Astrocyte (in vitro differentiated cells and primary cell): ENCODE measurements around the gene RAD51B. TPM values are rescaled to one million over a fixed set of nuclear protein-coding genes. Genes with fewer than 3 reads are reported as not detected.
A peak's percentile ranks its signal among the peaks of the same experiment; 100 is the strongest.

Experiments
- DNase-seq: peaks from one replicate; pipeline ENCODE4 v3.0.0-alpha.2; 2010; ENCODE audit warnings: low read depth
- FAIRE-seq: peaks from 2 replicates; lab custom pipeline; 2011; peaks lifted over from hg19 to GRCh38; lab: Jason Lieb, UNC
- H2AFZ ChIP-seq: 2 replicates; pipeline ENCODE4 v1.6.0; 2012; ENCODE audit warnings: low read depth, low read length, inconsistent platforms
- H3K27ac ChIP-seq: 2 replicates; pipeline ENCODE4 v1.5.1; 2011; ENCODE audit warnings: low read depth, low read length, inconsistent platforms
- H3K27me3 ChIP-seq: 2 replicates; pipeline ENCODE4 v1.6.0; 2011; ENCODE audit warnings: low read length, inconsistent platforms; ENCODE audit not compliant: insufficient read depth
- H3K36me3 ChIP-seq: 2 replicates; pipeline ENCODE4 v1.5.1; 2011; ENCODE audit warnings: low read length, inconsistent platforms; ENCODE audit not compliant: insufficient read depth
- H3K4me1 ChIP-seq: 2 replicates; pipeline ENCODE4 v1.5.1; 2011; ENCODE audit warnings: low read length, inconsistent platforms; ENCODE audit not compliant: insufficient read depth
- H3K4me2 ChIP-seq: 2 replicates; pipeline ENCODE4 v1.6.0; 2012; ENCODE audit warnings: low read length, inconsistent platforms
- H3K4me3 ChIP-seq: 2 replicates; pipeline ENCODE4 v1.5.1; 2011; ENCODE audit warnings: low read depth, mild to moderate bottlenecking, low read length, inconsistent platforms; ENCODE audit not compliant: insufficient read depth
- H3K79me2 ChIP-seq: 2 replicates; pipeline ENCODE4 v1.6.0; 2012; ENCODE audit warnings: mild to moderate bottlenecking, low read length, inconsistent platforms; ENCODE audit not compliant: insufficient read depth
- H3K9ac ChIP-seq: 2 replicates; pipeline ENCODE4 v1.6.0; 2012; ENCODE audit warnings: mild to moderate bottlenecking, low read length, inconsistent platforms
- H3K9me3 ChIP-seq: 2 replicates; pipeline ENCODE4 v1.5.1; 2012; ENCODE audit warnings: low read depth, mild to moderate bottlenecking, low read length, inconsistent platforms; ENCODE audit not compliant: insufficient read depth
- H4K20me1 ChIP-seq: 2 replicates; pipeline ENCODE4 v1.6.0; 2012; ENCODE audit warnings: low read length, inconsistent platforms; ENCODE audit not compliant: insufficient read depth
- H3K27ac Mint-ChIP-seq: one replicate; pipeline ENCODE4 v1.8.0; 2021; ENCODE audit warnings: mild to moderate bottlenecking, mixed read lengths; ENCODE audit not compliant: unreplicated experiment
- H3K27me3 Mint-ChIP-seq: one replicate; pipeline ENCODE4 v1.8.0; 2021; ENCODE audit warnings: low read depth, mixed read lengths; ENCODE audit not compliant: unreplicated experiment
- H3K36me3 Mint-ChIP-seq: one replicate; pipeline ENCODE4 v1.8.0; 2021; ENCODE audit warnings: low read depth, mixed read lengths; ENCODE audit not compliant: unreplicated experiment
- H3K4me1 Mint-ChIP-seq: one replicate; pipeline ENCODE4 v1.8.0; 2021; ENCODE audit warnings: low read depth, mixed read lengths; ENCODE audit not compliant: unreplicated experiment
- H3K4me3 Mint-ChIP-seq: one replicate; pipeline ENCODE4 v1.8.0; 2021; ENCODE audit warnings: mild to moderate bottlenecking, moderate library complexity, mixed read lengths; ENCODE audit not compliant: unreplicated experiment
- H3K9me3 Mint-ChIP-seq: one replicate; pipeline ENCODE4 v1.8.0; 2021; ENCODE audit warnings: mild to moderate bottlenecking, mixed read lengths; ENCODE audit not compliant: unreplicated experiment
- EZH2 ChIP-seq: IDR thresholded peaks from 2 replicates; pipeline ENCODE4 v1.6.1; 2012; ENCODE audit warnings: mild to moderate bottlenecking, low read length, inconsistent platforms; ENCODE audit not compliant: insufficient read depth
- total RNA-seq: library from RNA; stranded (reverse); gene quantifications from 2 replicates; pipeline ENCODE4 v1.2.1, GENCODE V29; 2021
- TF ChIP-seq, protein P1 (sequence below): IDR thresholded peaks from 2 replicates; pipeline ENCODE4 v1.5.1; 2011; ENCODE audit warnings: low read depth, mild to moderate bottlenecking, inconsistent platforms, low read length, moderate library complexity; ENCODE audit not compliant: insufficient read depth

The RAD51B gene
- total RNA-seq, 1 donor from 2014 or later = 10.8 TPM

DNA sequence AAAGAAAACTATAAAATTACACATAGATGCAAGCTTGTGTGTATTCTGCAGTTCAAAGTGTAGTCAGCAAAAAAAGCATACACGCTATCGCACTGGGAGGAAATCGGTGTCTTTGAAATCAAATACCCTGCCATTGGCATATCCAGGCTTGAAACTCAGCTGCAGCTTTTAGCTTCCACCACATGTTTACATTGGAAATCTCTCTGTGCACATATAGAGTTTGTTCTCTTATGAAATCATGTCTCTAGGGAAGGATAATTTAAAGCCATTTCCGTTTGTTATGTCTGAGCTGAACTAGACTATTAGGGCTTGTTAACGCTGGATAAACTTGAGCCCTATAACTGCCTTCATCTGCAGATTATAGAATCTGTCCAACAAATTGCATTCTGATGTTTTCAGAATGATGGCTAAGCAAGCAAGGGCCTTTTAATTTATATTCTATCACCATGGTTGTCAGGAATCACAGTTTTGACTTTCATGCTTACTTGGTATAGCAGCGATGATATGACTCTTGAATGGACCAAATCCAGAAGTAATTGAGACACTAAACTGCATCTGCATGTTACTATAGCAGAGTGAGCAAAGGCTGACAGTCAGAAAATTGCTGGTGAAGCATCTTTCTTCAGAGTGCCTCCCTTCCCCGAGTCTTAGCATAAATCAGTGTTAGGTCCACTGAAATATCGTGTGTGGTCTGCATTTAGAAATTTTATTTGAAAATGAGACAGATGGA, 530.5 kb downstream of the RAD51B start:
- no peak overlapping the region for H3K27ac Mint-ChIP-seq
- FAIRE-seq = no peak
- peak overlapping the region; percentile 17 for H3K4me2 ChIP-seq

DNA sequence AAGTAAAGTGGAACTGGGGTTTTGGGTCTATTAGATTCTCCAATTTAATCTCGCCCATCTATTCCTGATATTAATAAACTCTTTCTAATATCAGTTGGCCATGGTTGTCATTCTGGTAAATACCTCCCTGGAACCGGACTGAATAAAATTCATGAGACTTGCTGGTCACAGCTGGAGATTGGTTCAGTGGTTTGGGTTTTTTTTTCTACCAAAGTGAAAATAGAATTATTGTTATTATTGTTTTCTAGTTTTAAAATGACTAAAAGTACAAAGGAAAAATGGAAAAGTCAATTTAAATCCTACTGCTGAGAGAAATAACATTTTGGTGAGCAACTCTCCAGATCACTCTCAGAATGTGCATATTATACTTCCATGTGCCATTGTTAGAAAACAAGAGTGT, 535.8 kb downstream of the RAD51B start:
- H3K4me3 Mint-ChIP-seq = no peak overlapping the region

More for the DNA sequence above, 530.5 kb downstream of the RAD51B start:
- H3K27ac ChIP-seq = no peak overlapping the region
- no peaks in the 10 kb centered on the region for H3K79me2 ChIP-seq
- no peak overlapping the region for H2AFZ ChIP-seq
- no peak for TF ChIP-seq EZH2
- TF ChIP-seq, protein P1, sequence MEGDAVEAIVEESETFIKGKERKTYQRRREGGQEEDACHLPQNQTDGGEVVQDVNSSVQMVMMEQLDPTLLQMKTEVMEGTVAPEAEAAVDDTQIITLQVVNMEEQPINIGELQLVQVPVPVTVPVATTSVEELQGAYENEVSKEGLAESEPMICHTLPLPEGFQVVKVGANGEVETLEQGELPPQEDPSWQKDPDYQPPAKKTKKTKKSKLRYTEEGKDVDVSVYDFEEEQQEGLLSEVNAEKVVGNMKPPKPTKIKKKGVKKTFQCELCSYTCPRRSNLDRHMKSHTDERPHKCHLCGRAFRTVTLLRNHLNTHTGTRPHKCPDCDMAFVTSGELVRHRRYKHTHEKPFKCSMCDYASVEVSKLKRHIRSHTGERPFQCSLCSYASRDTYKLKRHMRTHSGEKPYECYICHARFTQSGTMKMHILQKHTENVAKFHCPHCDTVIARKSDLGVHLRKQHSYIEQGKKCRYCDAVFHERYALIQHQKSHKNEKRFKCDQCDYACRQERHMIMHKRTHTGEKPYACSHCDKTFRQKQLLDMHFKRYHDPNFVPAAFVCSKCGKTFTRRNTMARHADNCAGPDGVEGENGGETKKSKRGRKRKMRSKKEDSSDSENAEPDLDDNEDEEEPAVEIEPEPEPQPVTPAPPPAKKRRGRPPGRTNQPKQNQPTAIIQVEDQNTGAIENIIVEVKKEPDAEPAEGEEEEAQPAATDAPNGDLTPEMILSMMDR = no peak
- no peak for DNase-seq
- Mint-ChIP-seq H3K4me3 (no peak overlapping the region), H3K27me3 (no peaks in the 10 kb centered on the region), H3K4me1 (no peaks in the 10 kb centered on the region), H3K36me3 (peaks cover 2% of the 10 kb centered on the region), H3K9me3 (peaks cover under 1% of the 10 kb centered on the region)
- no peaks in the 10 kb centered on the region for H3K9me3 ChIP-seq
- H4K20me1 ChIP-seq = no peaks in the 10 kb centered on the region
- H3K27me3 ChIP-seq = no peaks in the 10 kb centered on the region
- no peaks in the 10 kb centered on the region for H3K36me3 ChIP-seq
- no peak overlapping the region for H3K9ac ChIP-seq
- H3K4me1 ChIP-seq = no peaks in the 10 kb centered on the region
- no peak overlapping the region for H3K4me3 ChIP-seq

More for the DNA sequence above, 535.8 kb downstream of the RAD51B start:
- Histone ChIP-seq H3K79me2 (no peaks in the 10 kb centered on the region), H3K4me2 (no peak overlapping the region), H3K4me1 (peaks cover 7% of the 10 kb centered on the region), H3K9me3 (no peaks in the 10 kb centered on the region), H3K9ac (no peak overlapping the region), H3K4me3 (no peak overlapping the region), H3K27me3 (no peaks in the 10 kb centered on the region), H3K36me3 (no peaks in the 10 kb centered on the region), H2AFZ (no peak overlapping the region), H3K27ac (no peak overlapping the region), H4K20me1 (no peaks in the 10 kb centered on the region)
- no peak for FAIRE-seq
- no peak for TF ChIP-seq EZH2
- TF ChIP-seq, protein P1 = no peak
- H3K27ac Mint-ChIP-seq = no peak overlapping the region
- H3K27me3 Mint-ChIP-seq = no peaks in the 10 kb centered on the region
- H3K36me3 Mint-ChIP-seq = no peaks in the 10 kb centered on the region
- DNase-seq = no peak
- H3K9me3 Mint-ChIP-seq = peaks cover 3% of the 10 kb centered on the region
- peaks cover 8% of the 10 kb centered on the region for H3K4me1 Mint-ChIP-seq
